Stimulated activated CD4-positive, alpha-beta T cell treated with anti-CD3 and anti-CD28 coated beads, Interleukin-15, amount 100 ng/mL, for 1 hour (primary cell): Measurements from ENCODE around the gene ABHD12B.
"Not testable (repeated sequence)": the region's sequence is repeated elsewhere in the genome, so short reads cannot be mapped to it uniquely, and the experiment has no call there.

Source experiments
- DNase-seq, 2 donors: peaks; one replicate each; pipeline ENCODE4 v3.0.0-alpha.2; 2020; ENCODE audit warnings: low read depth in 1 of 2, low spot score in 1 of 2

Gene ABHD12B

DNA sequence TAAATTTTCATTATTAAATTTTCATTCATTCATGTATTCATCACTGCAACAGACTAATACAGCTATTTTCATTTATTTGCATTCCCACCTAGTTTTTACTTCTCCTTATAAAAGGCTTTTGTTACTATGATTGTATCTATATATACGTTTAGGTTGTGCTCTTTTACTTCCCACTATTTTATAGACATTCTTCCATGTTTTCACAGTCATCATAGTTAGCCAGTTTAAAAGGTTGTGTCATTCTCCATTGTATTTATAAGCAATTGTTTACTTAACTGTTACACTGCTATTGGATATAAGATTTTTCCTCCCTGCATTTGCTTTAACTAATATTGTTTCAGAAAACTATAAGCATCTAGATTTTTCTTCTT is 12.0 kb downstream of the ABHD12B start:
- no peak for DNase-seq

DNA sequence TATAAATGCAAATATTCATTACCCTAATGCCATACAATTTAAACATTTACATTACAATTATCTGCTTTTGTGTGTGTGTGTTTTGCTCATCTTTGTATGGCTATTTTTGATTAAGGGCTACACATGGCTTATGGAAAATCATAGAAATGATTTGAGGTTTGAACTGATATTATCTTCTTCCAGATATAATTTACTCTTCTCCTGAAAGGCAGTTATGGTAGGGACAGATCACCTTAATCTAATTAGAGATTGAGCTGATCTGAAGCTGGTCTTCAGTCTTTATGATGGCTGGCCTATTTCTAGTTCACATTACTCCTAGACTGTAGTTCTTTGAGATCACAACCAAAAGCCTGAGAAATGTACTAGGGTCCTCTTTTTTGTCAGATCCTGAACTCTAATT is 15.6 kb downstream of the ABHD12B start:
- DNase-seq: no peak

DNA sequence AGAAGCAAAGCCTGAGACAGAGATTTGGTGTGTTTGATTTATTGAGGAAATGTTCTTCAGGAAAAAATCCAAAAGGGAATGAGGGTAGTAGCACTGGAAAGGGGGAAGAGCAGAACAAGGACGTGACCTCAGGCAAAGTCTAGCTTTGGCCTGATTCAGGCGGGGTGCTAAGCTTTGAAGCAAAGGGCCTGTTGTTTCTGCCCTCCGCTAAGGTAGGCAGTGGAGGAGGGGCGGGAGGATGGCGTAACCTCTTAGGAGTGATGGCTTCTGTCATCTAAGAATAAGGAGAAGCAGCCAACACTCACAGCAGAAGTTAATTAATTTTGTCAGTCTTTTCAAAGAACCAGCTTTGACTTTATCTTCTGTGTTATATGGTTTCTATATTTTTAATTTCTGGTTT is 20.4 kb downstream of the ABHD12B start:
- no peak for DNase-seq

DNA sequence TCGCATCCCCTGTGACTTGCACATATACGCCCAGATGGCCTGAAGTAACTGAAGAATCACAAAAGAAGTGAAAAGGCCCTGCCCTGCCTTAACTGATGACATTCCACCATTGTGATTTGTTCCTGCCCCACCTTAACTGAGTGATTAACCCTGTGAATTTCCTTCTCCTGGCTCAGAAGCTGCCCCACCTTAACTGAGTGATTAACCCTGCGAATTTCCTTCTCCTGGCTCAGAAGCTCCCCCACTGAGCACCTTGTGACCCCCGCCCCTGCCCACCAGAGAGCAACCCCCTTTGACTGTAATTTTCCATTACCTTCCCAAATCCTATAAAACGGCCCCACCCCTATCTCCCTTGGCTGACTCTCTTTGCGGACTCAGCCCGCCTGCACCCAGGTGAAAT is 24.6 kb downstream of the ABHD12B start:
- DNase-seq: not testable (repeated sequence)

DNA sequence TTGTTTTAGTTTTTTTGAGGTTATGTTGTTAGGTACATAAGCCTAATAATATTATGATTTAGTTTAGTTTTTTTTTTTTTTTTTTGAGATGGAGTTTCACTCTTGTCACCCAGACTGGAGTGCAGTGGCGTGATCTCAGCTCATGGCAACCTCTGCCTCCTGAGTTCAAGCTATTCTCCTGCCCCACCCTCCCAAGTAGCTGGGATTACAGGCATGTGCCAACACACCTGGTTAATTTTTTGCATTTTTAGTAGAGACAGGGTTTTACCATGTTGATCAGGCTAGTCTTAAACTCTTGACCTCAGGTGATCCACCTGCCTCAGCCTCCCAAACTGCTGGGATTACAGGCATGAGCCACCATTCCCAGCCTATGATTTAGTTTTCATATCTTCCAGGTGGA is 25.2 kb downstream of the ABHD12B start:
- not testable (repeated sequence) for DNase-seq

DNA sequence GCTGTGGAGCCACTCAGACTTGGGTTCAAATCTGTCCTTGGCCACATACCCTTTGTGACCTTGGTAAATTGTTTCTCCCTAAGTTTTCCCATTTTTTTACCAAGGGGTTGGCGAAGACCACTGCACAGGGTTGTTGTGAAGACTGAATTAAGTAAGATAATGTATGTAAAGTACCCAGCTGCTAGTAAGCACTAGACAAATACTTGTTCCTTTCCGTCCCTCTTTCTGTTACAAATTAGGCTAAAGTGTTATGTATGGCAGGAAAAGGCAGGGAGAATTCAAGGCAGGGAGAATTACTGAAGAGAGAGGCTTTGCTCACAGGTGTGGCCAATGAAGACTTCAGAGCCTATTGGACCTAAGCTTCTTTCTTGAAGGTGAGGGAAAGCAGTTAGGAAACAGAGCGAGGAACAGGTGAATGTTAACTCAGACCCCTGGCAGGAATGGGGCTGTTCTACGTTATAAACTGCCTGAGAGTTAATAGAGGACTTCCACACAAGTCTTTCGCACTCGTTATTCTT is 25.9 kb downstream of the ABHD12B start:
- no peak for DNase-seq

DNA sequence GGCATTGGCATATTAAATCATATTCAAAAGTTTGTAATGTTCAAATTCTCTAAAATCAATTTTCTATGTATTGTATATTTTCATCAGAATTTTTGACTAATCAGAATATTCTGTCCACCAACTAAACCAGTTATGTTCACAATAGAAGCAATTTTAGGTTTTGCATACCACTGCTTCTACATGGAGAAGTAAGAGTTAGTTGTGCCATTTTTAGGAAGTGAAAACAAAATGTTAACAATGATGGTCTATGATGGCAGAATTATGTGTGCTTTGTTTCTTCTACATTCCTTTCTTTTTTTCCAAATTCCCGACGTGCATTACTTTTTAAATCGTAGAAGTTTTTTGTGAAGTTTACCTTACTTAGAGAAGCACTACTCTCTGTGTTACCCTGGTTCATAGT is 29.5 kb downstream of the ABHD12B start:
- no peak for DNase-seq

DNA sequence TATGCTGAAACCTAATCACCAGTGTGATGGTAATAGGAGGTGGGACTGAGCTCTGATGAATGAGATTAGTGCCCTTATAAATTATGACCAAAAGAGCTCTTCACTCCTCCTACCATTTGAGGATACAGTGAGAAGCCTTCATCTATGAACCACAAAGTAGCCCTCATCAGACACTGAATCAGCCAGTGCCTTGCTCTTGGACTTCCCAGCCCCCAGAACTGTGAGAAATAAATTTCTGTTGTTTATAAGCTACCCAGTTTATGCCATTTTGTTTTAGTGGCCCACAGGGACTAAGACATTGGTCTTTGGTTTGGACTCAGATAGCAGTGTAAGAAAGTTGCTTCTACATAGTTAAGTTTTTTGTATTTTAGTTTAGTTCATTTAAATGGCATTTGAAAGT is 32.9 kb downstream of the ABHD12B start:
- no peak for DNase-seq

DNA sequence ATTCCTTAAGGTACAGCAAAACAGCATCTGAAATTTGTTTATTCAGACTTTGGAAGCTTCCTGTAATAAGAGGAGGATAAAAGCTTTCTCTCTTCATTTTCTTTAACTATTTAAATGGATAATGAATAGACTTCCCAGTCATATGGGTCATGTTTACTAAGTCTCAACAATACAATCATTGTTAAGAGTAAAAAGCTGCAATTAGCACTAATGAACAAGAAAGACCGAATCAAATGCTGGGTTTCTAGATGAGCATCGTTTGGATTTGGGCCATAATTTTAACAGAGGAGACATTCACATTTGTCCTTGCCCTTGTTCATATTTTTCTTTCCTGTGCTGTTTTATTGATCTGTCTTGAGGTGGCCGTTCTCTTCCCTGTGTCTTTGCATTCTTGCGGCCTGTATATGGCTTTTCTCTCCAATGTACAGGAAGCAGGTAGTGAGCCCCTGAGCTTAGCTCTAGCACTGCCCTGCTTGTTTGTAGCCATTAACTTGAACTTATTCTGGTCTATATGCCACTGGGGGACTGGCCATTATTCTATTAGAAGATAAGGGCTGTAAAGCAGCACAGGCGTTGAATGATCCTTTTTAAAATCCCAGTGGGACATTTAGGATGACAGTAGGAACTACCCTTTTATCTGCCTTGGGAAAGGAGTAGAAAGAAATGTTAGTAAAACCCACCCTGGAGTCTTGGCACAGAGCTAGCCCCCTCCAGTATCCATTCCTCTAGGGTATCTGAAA is 34.6 kb downstream of the ABHD12B start:
- no peak for DNase-seq

DNA sequence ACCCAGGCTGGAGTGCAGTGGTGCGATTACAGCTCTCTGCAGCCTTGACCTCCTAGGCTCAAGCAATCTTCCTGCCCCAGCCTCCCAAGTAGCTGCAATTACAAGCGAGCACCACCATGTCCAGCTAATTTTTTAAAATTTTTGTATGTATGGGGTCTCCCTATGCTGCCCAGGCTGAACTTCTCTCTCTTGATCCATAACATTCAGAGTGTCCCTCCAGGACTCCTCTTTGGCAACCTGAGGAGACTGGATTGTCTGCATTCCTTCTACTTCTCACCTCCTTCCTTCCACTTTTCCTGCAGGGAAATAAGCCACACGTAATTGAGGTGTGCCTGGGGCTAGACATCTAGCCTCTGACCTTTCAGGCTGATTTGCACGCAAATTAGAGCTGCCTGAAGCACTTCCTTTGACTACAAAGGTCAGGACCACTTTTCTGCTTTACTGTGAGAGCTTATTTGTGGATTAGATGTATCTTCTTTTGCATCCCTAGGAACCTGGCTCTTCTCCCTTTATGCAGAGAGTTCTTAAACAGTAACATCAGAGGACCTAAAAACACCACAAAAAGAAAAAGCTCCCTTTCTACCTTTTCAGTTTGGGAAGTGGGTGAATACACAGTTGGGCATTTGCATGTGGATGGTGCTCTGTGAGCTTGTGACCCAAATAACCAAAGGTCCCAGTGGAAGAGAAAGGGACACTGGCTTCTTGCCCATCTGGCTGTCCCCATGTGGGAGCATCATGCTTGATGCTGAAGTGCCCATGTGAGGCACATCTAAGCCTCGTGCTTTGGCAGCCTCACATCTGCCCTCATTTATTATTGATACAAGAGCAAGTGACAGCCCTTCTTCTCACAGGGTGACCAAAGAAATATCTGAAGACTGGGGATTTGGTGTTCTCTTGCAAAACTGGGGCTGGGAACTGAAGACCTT is 38.9 kb downstream of the ABHD12B start:
- no peak for DNase-seq

DNA sequence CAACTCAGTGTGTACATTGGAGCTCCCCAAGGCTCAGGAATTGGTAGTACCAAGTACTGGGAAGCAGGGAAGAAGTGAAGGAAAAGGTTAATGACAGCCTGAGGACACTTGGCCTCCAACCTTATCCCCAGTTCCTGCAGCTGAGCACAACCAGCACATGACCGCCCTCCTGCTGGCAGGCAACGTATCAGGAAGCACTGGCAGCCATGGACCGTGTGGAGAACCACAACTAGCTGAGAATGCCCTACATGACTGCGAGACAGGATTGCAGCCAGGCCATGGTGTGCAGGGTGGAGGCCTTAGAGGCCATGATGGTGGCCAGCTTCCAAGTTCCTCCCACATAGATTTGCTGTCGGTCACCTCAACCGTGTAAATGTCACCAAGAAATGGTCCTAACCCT is 45.6 kb downstream of the ABHD12B start:
- DNase-seq: no peak

DNA sequence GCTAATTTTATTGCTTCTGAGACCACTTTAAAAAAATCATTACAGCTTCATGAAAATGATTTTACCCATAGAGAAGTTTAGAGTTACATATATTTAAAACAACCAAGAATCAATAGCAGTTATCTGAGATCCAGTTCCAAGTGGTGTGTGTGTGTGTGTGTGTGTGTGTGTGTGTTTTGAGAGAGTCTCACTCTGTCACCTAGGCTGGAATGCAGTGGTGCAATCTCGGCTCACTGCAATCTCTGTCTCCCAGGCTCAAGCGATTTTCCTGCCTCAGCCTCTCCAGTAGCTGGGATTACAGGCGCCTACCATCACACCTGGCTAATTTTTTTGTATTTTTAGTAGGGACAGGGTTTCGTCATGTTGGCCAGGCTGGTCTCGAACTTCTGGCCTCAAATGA is 47.7 kb downstream of the ABHD12B start:
- DNase-seq: not testable (repeated sequence)

DNA sequence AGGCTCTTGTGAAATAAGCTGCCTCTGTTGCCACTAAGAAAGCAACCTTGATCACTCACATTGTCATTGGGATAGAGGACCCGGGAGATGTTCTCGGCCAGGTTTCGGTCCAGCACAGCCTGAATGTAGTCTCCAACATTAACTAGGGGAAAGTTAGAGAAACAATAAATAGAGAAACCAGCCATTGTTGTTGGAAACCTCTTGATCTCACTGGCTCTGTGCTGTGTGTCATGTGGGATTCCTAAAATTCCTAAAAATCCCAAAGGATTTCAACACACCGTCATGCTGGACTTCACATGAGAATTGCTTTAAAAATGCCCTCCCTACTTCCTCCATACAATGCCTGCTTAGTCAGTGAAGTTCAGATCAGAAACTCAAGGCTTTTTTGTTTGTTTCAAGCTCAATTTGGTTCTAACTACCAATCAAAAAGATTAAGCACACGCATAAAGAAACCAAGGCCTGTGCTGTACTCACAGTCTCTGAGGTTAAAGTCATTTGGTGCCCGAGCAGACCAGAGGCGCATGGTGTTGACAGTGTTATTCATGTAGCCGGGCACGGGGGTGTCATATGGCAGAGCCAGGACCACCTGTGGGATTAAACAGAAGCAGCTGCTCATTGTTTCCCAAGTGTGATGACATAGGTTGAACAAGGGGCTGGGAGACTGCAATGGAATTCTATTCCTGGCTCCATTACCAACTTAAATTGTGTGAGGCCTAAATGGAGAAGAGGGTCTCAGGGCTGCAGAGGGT is 48.8 kb downstream of the ABHD12B start:
- DNase-seq: no peak

DNA sequence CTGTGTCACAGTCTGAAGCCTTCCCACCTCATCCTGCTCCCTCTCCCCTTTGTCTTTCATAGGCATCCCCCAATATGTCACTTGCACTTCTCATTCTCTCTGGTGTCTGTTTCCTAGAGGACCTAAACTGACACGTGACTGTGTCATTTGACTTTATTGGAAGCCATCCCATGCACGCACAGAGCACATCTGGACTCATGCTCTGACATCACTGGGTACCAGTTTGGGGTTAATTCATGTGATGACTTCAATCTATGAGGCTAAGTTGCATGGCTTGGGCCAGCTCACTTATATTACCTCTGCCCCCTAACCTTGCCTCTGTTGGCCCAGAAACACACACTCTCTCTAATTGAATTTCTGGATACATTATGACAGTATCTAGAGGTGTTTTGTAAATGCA is 51.0 kb downstream of the ABHD12B start:
- no peak for DNase-seq

DNA sequence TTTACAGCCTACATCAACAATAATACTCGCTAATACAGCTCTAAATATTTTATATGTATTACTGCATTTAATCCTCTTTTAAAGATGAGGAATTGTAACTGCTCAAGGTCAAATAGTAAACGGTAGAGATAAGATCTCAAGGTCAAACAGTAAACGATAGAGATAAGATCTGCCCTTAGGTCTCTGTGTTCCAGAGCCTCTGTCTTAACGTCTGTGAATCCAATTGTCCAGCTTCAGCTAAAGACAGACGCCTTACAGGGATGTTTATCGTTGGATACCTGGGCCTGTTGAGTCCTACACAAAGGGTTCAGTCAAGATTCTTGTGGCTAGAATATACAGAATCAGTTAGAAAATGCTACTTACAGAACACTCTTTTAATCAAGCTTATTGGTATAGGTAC is 52.4 kb downstream of the ABHD12B start:
- no peak for DNase-seq

DNA sequence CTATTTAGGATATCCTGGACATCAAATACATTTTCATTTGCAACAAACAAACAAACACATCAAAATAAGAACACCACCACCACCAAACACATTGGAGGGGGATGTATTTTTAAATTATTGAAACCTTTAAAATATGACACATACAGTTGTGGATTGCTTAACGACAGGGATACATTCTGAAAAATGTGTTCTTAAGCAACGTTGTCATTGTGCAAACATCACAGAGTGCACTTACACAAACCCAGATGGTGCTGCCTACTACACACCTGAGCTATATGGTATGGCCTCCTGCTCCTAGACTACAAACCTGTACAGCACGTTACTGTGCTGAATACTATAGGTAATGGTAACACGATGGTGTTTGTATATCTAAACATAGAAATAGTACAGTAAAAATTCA is 53.0 kb downstream of the ABHD12B start:
- DNase-seq: no peak

DNA sequence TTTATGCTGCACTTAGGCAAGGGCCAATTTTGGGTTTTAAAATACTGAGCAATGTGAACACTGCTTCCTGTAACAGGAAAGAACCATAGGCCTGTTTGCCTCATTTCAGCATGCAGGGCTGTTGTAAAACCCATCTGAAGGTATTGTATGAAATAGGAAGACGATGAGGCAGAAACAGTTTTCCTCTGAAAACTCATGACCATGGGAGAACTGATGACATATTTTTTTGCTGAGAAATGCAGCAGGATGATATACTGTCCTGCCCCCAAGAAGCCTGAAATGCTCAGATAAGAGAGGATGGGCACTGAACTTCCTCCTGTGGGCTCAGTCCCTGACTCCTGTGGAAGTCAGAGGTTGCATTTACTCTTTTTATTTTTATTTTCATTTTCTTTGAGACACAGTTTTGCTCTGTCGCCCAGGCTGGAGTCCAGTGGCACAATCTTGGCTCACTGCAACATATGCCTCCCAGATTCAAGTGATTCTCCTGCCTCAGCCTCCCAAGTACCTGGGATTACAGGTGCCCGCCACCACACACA is 55.1 kb downstream of the ABHD12B start:
- DNase-seq: no peak

DNA sequence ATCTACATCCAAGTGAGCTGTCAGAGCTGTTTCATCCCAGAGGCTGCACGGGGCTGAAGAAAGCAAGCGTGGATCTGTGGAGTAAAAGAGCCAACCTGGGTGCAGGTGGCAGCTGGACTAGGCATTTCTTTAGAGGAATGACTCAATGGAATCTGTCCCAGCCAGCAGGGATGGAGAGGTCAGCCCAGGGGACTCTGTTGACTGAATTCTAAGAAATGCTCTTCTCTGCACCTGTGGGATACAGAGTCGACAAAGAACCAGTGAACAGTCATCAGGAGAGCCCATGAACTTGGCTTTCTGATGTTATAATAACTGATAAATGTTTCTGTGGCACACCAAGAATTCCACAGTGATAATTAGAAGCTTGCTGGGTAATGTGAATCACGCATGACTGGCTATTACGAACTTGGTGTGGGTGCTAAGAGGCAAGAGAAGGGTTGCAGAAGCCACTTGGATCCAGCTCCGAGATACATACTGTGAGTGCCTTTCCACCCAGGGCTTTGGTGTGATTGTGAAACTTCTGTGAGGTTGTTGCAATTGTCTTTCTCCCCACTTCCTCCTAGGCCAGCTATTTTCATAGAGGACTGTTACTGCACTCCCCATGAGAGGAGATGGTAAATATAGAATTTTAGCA is 56.3 kb downstream of the ABHD12B start:
- DNase-seq: no peak

DNA sequence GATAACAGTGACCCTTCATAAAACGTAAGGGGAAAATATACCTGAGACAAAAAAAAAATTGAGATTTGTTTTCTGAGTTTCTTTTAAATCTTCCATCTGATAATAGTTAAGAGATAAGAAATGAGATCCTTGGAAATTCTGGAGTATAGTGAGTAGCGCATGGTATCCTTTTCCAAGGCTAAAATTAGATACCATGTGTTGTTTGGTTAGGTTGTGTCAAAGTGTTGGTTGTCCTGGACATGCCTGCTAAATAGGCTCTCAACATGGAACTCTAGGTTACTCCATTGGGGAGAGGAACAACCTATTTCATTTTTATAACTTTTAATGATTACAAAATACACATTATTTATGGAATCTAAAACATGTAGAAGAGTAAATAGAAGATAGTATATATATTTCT is 57.7 kb downstream of the ABHD12B start:
- DNase-seq: no peak

DNA sequence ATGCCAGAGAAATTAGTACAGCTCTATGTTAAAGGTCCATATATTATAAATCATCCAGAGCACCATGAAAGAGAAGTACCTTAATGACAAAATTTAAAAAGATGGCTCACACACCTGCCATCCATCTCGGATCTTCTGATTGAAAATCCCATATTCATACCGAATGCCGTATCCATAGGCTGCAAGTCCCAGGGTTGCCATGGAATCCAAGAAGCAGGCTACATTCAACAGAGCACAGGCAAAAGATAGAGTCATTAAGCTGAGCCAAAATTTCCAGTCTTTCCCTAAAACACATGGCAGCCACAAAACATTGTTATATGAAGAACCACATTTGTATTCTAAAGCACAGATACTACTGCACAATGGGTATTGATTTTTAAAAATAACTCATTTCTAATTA is 59.7 kb downstream of the ABHD12B start:
- DNase-seq: no peak

DNA sequence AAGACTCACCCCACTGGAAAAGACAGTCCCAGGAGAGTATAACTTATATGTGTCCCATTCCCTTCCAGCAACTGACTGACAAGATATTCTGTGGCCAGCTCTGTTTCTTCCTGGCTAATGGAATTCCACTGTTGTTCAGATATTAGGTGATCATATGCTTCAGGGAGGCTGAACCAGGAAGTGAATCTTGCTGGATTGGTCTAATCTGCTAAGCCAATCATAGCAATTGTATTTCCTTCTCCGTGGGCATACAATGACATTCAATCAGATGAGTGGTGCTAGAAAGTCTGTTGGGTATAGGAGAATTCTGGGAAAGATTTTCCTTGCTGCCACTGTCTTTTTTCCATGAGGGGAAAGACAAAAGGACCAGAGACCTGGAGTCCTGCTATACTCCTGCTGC is 60.3 kb downstream of the ABHD12B start:
- no peak for DNase-seq
